HepG2 (cell line): ENCODE data around the gene MSH4. TPM values are rescaled to one million over a fixed set of nuclear protein-coding genes. Genes with fewer than 3 reads are reported as not detected.

Experiments
- ATAC-seq: fragments of 200-7000 bp; cut with Tn5 transposase; 3 replicates; pipeline ENCODE4 v1.9.1; 2020; ENCODE audit warnings: mild to moderate bottlenecking, moderate library complexity
- Bru-seq: library from RNA; stranded (reverse); fragments of 400-500 nt; gene quantifications from one replicate; lab custom pipeline; 2021; lab: Mats Ljungman, UMichigan
- BruChase-seq, 2 experiments: library from RNA; stranded (reverse); fragments of 400-500 nt; gene quantifications; one replicate each; lab custom pipeline; 2021; lab: Mats Ljungman, UMichigan
- BruUV-seq: library from RNA; stranded (reverse); fragments of 400-500 nt; replicated peaks from 2 replicates; lab custom pipeline; 2021; lab: Mats Ljungman, UMichigan
- CTCF ChIA-PET: fragments of 300-600 bp; formaldehyde crosslinking; extraction: SDS; loops from one replicate; lab custom pipeline; 2021; ENCODE audit warnings: low total read pairs, inconsistent platforms, low intra/inter-chr PET ratio; lab: Yijun Ruan, JAX
- POLR2A ChIA-PET: fragments of 350-600 bp; sonication (Branson Sonifier 250); formaldehyde crosslinking; loops from one replicate; lab custom pipeline; 2020; ENCODE audit warnings: antibody characterized with exemption, inconsistent platforms; lab: Yijun Ruan, JAX
- DNase-seq: peaks from one replicate; pipeline ENCODE4 v3.0.0-alpha.2; 2015; ENCODE audit warnings: low spot score
- FAIRE-seq: peaks from 3 replicates; lab custom pipeline; 2011; peaks lifted over from hg19 to GRCh38; lab: Jason Lieb, UNC
- H2AFZ ChIP-seq: one replicate; pipeline ENCODE4 v1.6.1; 2011; ENCODE audit warnings: low read length, inconsistent platforms
- H3K27ac ChIP-seq: fragments of 300-600 bp; 3 replicates; pipeline ENCODE4 v1.8.0; 2011; ENCODE audit warnings: mixed run types, mild to moderate bottlenecking, mixed read lengths, low read length, inconsistent platforms; ENCODE audit not compliant: insufficient read depth; ENCODE audit errors: extremely low read length
- H3K27me3 ChIP-seq, 2 experiments: fragments of 200-600 bp in 1 of 2; 2 replicates in 1 of 2; 3 replicates in 1 of 2; pipeline versions ENCODE4 v1.6.0 to v1.8.0; 2011; ENCODE audit warnings: low read length in 2 of 2, mild to moderate bottlenecking in 2 of 2, moderate library complexity in 2 of 2, inconsistent platforms in 1 of 2; ENCODE audit not compliant: insufficient read depth in 2 of 2, control insufficient read depth in 1 of 2
- H3K36me3 ChIP-seq, 2 experiments: fragments of 200-600 bp in 1 of 2; replicated peaks in 1 of 2; 2 replicates in 1 of 2; 3 replicates in 1 of 2; pipeline versions ENCODE4 v1.5.1 to v1.8.0; 2011; ENCODE audit warnings: low read length in 2 of 2, inconsistent platforms in 1 of 2; ENCODE audit not compliant: insufficient read depth in 2 of 2, control insufficient read depth in 1 of 2
- H3K4me1 ChIP-seq: 2 replicates; pipeline ENCODE4 v1.5.1; 2012; ENCODE audit warnings: low read length, inconsistent platforms; ENCODE audit not compliant: insufficient read depth
- H3K4me2 ChIP-seq: 2 replicates; pipeline ENCODE4 v1.6.0; 2011; ENCODE audit warnings: low read depth, low read length, inconsistent platforms
- H3K4me3 ChIP-seq, 3 experiments: fragments of 200-600 bp in 1 of 3; sonication (generic), shearing (Covaris generic) in 1 of 3; replicated peaks in 1 of 3; 2 replicates each; pipeline ENCODE4 v1.5.1; 2011 to 2016; ENCODE audit warnings: low read length in 3 of 3, inconsistent platforms in 2 of 3, low read depth in 2 of 3, mild to moderate bottlenecking in 2 of 3, control low read depth in 1 of 3, mixed read lengths in 1 of 3; ENCODE audit not compliant: insufficient read depth in 1 of 3
- H3K79me2 ChIP-seq: one replicate; pipeline ENCODE4 v1.6.1; 2011; ENCODE audit warnings: low read length, inconsistent platforms; ENCODE audit not compliant: insufficient read depth
- H3K9ac ChIP-seq: 2 replicates; pipeline ENCODE4 v1.6.0; 2011; ENCODE audit warnings: mild to moderate bottlenecking, low read depth, low read length, inconsistent platforms; ENCODE audit not compliant: insufficient read depth
- H3K9me3 ChIP-seq: 2 replicates; pipeline ENCODE4 v1.5.1; 2012; ENCODE audit warnings: mild to moderate bottlenecking, low read length
- H4K20me1 ChIP-seq: 2 replicates; pipeline ENCODE4 v1.6.0; 2011; ENCODE audit warnings: inconsistent platforms, mild to moderate bottlenecking, low read length, moderate library complexity; ENCODE audit not compliant: insufficient read depth
- ARID2 ChIP-seq: sonication (generic); formaldehyde crosslinking; IDR thresholded peaks from 2 replicates; pipeline ENCODE4 v1.8.1; 2022; ENCODE audit warnings: mild to moderate bottlenecking, missing genetic modification reagents, borderline replicate concordance
- KAT2B ChIP-seq: fragments of 150-350 bp; IDR thresholded peaks from 2 replicates; pipeline ENCODE4 v1.6.1; 2014; ENCODE audit warnings: low read depth, low read length, borderline replicate concordance
- KLF6 ChIP-seq: IDR thresholded peaks from 2 replicates; pipeline ENCODE4 v1.8.0; 2016; ENCODE audit warnings: missing biosample characterization, missing genetic modification reagents
- MTA1 ChIP-seq: sonication (generic); formaldehyde crosslinking; IDR thresholded peaks from 2 replicates; pipeline ENCODE4 v1.4.0; 2020; ENCODE audit warnings: missing genetic modification reagents, mild to moderate bottlenecking, borderline replicate concordance
- PAF1 ChIP-seq: IDR thresholded peaks from 2 replicates; pipeline ENCODE4 v1.6.1; 2016; ENCODE audit warnings: missing genetic modification reagents, missing compliant biosample characterization
- POLR2AphosphoS2 ChIP-seq: IDR thresholded peaks from 2 replicates; pipeline ENCODE4 v1.6.1; 2011; ENCODE audit warnings: low read depth, low read length, improper control_type of control experiment
- SRSF4 ChIP-seq: fragments of 200-400 bp; formaldehyde crosslinking; IDR thresholded peaks from one replicate; pipeline ENCODE4 v1.6.1; 2018; ENCODE audit warnings: mild to moderate bottlenecking, low read depth, low read length, moderate library complexity; ENCODE audit not compliant: poor library complexity, severe bottlenecking
- WGBS: methylation state at CpG from one replicate; pipeline ENCODE4 v1.1.6; 2017; ENCODE audit warnings: low lambda C conversion rate; 5-methylcytosine and 5-hydroxymethylcytosine counted together
- in situ Hi-C: cut with HindIII; loops from 2 replicates; pipeline ENCODE4 v1.10.0; 2017; ENCODE audit warnings: low pct_unique_long_range_greater_than_20kb; ENCODE audit not compliant: extremely low pct_ligation_motif_present
- intact Hi-C: fragments of 100-400 bp; cut with micrococcal nuclease; formaldehyde crosslinking; loops from one replicate; pipeline ENCODE4 v1.10.0; 2022; ENCODE audit not compliant: unreplicated experiment
- long read RNA-seq, 2 experiments: library from RNA in 1 of 2; library from polyadenylated mRNA in 1 of 2; stranded (forward) in 1 of 2; unstranded in 1 of 2; transcript quantifications; one replicate each; pipeline ENCODE4 v2.0.0, GENCODE V29; 2019 to 2022
- polyA minus RNA-seq, 3 experiments: library from RNA; depleted of rRNA, polyadenylated mRNA; stranded (reverse); fragments of >200 nt; gene quantifications; 2 replicates each; pipeline ENCODE4 v1.2.3, GENCODE V29; 2011; ENCODE audit warnings: low replicate concordance in 1 of 3
- polyA plus RNA-seq, 8 experiments: library from polyadenylated mRNA; depleted of rRNA in 3 of 8; stranded (reverse) in 7 of 8; unstranded in 1 of 8; fragments of >200 nt; fragmentation: Illumina TruSeq in 4 of 8; extraction: Trizol in 4 of 8; gene quantifications; 2 replicates each; pipeline versions ENCODE4 v1.2.1 to v1.2.3, GENCODE V29; 2011 to 2016; ENCODE audit warnings: low read depth in 4 of 8, missing spikeins in 1 of 8, mixed read lengths in 1 of 8; ENCODE audit not compliant: insufficient read depth in 1 of 8
- total RNA-seq, 5 experiments: library from RNA; depleted of rRNA; stranded (reverse); fragments of >200 nt; fragmentation: Illumina TruSeq; extraction: Trizol; gene quantifications; 2 replicates each; pipeline ENCODE4 v1.2.3, GENCODE V29; 2016; ENCODE audit warnings: low read depth in 1 of 5
- TF ChIP-seq, protein P1 (sequence below): sonication (generic); formaldehyde crosslinking; IDR thresholded peaks from 2 replicates; pipeline ENCODE4 v1.4.0; 2020; ENCODE audit warnings: missing genetic modification reagents, mild to moderate bottlenecking, borderline replicate concordance
- TF ChIP-seq, protein P2 (sequence below): sonication (generic); formaldehyde crosslinking; IDR thresholded peaks from 2 replicates; pipeline ENCODE4 v1.5.0; 2020; ENCODE audit warnings: mild to moderate bottlenecking, missing genetic modification reagents

MSH4 gene
- 0.09 TPM in 1 of 2 replicates, not detected in the other for total RNA-seq (2016; rRNA removed; fragmentation: Illumina TruSeq; extraction: Trizol)
- total RNA-seq (2016; cell fraction: cytosol; rRNA removed; fragmentation: Illumina TruSeq; extraction: Trizol; ENCODE audit: low read depth): 0.10 TPM in 1 of 2 replicates, not detected in the other
- total RNA-seq (2016; cell fraction: insoluble cytoplasmic fraction; rRNA removed; fragmentation: Illumina TruSeq; extraction: Trizol): 0.13 TPM in 1 of 2 replicates, not detected in the other
- total RNA-seq (2016; cell fraction: membrane; rRNA removed; fragmentation: Illumina TruSeq; extraction: Trizol): 0.07 TPM in 1 of 2 replicates, not detected in the other
- total RNA-seq (2016; cell fraction: nucleus; rRNA removed; fragmentation: Illumina TruSeq; extraction: Trizol): 0.31 TPM in 2 replicates
- 0.01 TPM in 2 replicates for polyA plus RNA-seq (2011; rRNA removed)
- not detected in 2 replicates for polyA plus RNA-seq (2011; cell fraction: cytosol; rRNA removed)
- 0.16 and 0.18 TPM in 2 replicates for polyA plus RNA-seq (2011; cell fraction: nucleus; rRNA removed)
- polyA plus RNA-seq (2012): 0.05 TPM in 1 of 2 replicates, not detected in the other
- not detected in 2 replicates for polyA plus RNA-seq (2016; cell fraction: cytosol; fragmentation: Illumina TruSeq; extraction: Trizol; ENCODE audit: low read depth)
- polyA plus RNA-seq (2016; cell fraction: insoluble cytoplasmic fraction; fragmentation: Illumina TruSeq; extraction: Trizol; ENCODE audit: low read depth): not detected in 2 replicates
- polyA plus RNA-seq (2016; cell fraction: membrane; fragmentation: Illumina TruSeq; extraction: Trizol; ENCODE audit: low read depth): not detected in 2 replicates
- 0.14 TPM in 1 of 2 replicates, not detected in the other for polyA plus RNA-seq (2016; cell fraction: nucleus; fragmentation: Illumina TruSeq; extraction: Trizol; ENCODE audit: insufficient read depth, low read depth)
- polyA minus RNA-seq (2011; rRNA and poly(A)+ RNA removed; ENCODE audit: low replicate concordance): 0.23 and 0.38 TPM in 2 replicates
- polyA minus RNA-seq (2011; cell fraction: cytosol; rRNA and poly(A)+ RNA removed): not detected in 2 replicates
- polyA minus RNA-seq (2011; cell fraction: nucleus; rRNA and poly(A)+ RNA removed): 0.75 and 0.77 TPM in 2 replicates
- Bru-seq, nascent RNA: percentile 33 among the genes with signal in this experiment
- BruChase-seq, experiment 1, labeled RNA remaining after a 6-hour chase: percentile 28 among the genes with signal in this experiment
- percentile 25 among the genes with signal in this experiment for BruChase-seq, experiment 2, labeled RNA remaining after a 2-hour chase
- long read RNA-seq, experiment 1: 0 reads
- long read RNA-seq, experiment 2: 0 reads

DNA sequence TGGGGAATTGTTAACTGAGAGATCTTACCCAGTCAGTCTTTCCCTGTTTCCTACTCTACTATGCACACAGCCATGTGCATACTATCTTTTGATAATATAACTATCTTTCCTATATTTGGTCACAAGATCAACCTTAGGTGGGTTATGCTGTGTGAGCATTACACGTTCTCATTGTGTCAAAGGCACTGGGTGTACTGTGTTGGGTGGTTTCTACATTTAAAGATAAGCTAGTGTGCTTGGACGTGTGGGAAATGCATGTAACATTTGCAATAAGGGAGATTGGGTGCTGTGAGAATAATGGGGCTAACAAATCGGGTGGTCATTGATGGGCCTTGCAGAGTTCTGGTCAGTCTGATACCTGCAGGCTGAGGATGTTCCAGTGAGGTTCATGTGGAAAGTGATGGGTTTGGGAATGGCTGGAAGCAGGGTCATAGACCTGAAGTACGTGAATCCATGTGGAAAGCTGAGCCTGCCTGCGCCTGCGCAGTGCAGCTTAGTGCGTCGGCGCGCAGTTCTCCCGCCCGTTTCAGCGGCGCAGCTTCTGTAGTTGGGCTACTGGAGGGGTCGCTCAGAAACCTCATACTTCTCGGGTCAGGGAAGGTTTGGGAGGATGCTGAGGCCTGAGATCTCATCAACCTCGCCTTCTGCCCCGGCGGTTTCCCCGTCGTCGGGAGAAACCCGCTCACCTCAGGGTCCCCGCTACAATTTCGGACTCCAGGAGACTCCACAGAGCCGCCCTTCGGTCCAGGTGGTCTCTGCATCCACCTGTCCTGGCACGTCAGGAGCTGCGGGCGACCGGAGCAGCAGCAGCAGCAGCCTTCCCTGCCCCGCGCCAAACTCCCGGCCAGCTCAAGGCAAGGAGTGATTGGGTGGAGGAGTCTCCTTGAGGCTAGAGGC, at the start of gene MSH4:
Gene MSH4, plus strand, starts transcription at position 507 of the 897 bp plus-strand sequence. Its CDS starts 104 bp downstream, at position 611.
- peaks cover 6% of the 10 kb centered on the region for H3K79me2 ChIP-seq
- ChIA-PET POLR2A (interaction anchor here (6.6 kb wide), 1 partner anchor 10 kb away, joined by 54 read pairs; the partner anchor contains the start of gene RABGGTB), CTCF (no interaction called here)
- no peaks in the 10 kb centered on the region for H3K9me3 ChIP-seq
- peaks cover 6 to 39% of the 10 kb centered on the region in 2 experiments for H3K36me3 ChIP-seq
- H4K20me1 ChIP-seq: peaks cover 51% of the 10 kb centered on the region
- in situ Hi-C loops (no loop called here), intact Hi-C loops (no loop called here)
- no peak within 1 kb of the TSS for H3K27ac ChIP-seq
- DNase-seq: peak; percentile 33
- H3K4me1 ChIP-seq: peaks cover 26% of the 10 kb centered on the region
- no peak within 1 kb of the TSS for H3K4me2 ChIP-seq
- no peaks in the 10 kb centered on the region for H3K27me3 ChIP-seq
- WGBS: 88% methylated on average over 34 of the region's 34 CpGs
- no TSS peak for BruUV-seq
- ATAC-seq: peak; percentile 38
- H3K9ac ChIP-seq: no peak within 1 kb of the TSS
- no peak within 1 kb of the TSS for H3K4me3 ChIP-seq
- no peak within 1 kb of the TSS for H2AFZ ChIP-seq
- no peak for FAIRE-seq
- no peak for TF ChIP-seq KAT2B
- TF ChIP-seq SRSF4: peak; percentile 77
- TF ChIP-seq KLF6 (CRISPR knock-in tag): no peak
- peak; percentile 86 for TF ChIP-seq PAF1 (CRISPR knock-in tag)
- no peak for TF ChIP-seq MTA1 (CRISPR knock-in tag)
- peak; percentile 94 for TF ChIP-seq POLR2AphosphoS2
- 0 out of 2 replicates have a peak, but pooled peaks have one; percentile 32 for TF ChIP-seq ARID2 (CRISPR knock-in tag)
- TF ChIP-seq, protein P1, sequence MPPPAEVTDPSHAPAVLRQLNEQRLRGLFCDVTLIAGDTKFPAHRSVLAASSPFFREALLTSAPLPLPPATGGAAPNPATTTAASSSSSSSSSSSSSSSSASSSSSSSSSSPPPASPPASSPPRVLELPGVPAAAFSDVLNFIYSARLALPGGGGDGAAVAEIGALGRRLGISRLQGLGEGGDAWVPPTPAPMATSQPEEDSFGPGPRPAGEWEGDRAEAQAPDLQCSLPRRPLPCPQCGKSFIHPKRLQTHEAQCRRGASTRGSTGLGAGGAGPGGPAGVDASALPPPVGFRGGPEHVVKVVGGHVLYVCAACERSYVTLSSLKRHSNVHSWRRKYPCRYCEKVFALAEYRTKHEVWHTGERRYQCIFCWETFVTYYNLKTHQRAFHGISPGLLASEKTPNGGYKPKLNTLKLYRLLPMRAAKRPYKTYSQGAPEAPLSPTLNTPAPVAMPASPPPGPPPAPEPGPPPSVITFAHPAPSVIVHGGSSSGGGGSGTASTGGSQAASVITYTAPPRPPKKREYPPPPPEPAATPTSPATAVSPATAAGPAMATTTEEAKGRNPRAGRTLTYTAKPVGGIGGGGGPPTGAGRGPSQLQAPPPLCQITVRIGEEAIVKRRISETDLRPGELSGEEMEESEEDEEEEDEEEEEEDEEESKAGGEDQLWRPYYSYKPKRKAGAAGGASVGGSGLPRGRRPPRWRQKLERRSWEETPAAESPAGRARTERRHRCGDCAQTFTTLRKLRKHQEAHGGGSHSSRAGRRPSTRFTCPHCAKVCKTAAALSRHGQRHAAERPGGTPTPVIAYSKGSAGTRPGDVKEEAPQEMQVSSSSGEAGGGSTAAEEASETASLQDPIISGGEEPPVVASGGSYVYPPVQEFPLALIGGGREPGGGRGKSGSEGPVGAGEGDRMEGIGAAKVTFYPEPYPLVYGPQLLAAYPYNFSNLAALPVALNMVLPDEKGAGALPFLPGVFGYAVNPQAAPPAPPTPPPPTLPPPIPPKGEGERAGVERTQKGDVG (CRISPR knock-in tag): no peak
- TF ChIP-seq, protein P2, sequence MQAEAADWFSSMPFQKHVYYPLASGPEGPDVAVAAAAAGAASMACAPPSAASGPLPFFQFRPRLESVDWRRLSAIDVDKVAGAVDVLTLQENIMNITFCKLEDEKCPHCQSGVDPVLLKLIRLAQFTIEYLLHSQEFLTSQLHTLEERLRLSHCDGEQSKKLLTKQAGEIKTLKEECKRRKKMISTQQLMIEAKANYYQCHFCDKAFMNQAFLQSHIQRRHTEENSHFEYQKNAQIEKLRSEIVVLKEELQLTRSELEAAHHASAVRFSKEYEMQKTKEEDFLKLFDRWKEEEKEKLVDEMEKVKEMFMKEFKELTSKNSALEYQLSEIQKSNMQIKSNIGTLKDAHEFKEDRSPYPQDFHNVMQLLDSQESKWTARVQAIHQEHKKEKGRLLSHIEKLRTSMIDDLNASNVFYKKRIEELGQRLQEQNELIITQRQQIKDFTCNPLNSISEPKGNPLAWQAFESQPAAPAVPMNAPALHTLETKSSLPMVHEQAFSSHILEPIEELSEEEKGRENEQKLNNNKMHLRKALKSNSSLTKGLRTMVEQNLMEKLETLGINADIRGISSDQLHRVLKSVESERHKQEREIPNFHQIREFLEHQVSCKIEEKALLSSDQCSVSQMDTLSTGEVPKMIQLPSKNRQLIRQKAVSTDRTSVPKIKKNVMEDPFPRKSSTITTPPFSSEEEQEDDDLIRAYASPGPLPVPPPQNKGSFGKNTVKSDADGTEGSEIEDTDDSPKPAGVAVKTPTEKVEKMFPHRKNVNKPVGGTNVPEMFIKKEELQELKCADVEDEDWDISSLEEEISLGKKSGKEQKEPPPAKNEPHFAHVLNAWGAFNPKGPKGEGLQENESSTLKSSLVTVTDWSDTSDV (CRISPR knock-in tag): no peak
